ENCODE measurements around the gene RNF31. TPM values are rescaled to one million over a fixed set of nuclear protein-coding genes. Genes with fewer than 3 reads are reported as not detected.

RNF31 gene
- total and polyA plus RNA-seq, 2 donors (not counting 3 experiments of a cell fraction or from before 2014, with no cell fraction given), result 32.3 to 69.7 TPM

DNA sequence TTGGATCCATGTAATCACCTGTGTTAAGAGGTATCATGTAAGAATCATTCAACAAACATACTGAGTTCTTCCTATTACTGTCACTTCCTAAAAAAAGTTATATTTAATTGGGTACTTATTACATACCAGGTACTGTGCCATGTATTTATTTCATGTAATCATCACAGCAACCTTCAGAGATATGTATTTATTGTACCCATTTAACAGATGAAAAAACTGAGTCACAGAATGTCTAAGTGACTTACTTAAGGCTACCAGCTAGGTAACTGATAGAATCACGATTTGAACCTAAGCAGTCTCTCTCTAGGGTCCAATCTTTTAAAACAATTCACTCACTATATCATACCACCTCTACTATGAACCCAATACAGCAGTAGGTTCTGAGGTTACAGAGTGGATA is 2.8 kb upstream of the RNF31 start:
- TF ChIP-seq POLR2AphosphoS5 (IDR thresholded peaks at IDR 0.05; ENCODE audit: insufficient read depth, low read depth, low read length), result no peak
- TF ChIP-seq, protein P1, sequence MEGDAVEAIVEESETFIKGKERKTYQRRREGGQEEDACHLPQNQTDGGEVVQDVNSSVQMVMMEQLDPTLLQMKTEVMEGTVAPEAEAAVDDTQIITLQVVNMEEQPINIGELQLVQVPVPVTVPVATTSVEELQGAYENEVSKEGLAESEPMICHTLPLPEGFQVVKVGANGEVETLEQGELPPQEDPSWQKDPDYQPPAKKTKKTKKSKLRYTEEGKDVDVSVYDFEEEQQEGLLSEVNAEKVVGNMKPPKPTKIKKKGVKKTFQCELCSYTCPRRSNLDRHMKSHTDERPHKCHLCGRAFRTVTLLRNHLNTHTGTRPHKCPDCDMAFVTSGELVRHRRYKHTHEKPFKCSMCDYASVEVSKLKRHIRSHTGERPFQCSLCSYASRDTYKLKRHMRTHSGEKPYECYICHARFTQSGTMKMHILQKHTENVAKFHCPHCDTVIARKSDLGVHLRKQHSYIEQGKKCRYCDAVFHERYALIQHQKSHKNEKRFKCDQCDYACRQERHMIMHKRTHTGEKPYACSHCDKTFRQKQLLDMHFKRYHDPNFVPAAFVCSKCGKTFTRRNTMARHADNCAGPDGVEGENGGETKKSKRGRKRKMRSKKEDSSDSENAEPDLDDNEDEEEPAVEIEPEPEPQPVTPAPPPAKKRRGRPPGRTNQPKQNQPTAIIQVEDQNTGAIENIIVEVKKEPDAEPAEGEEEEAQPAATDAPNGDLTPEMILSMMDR (IDR thresholded peaks at IDR 0.05; ENCODE audit: extremely low read depth in 1 of 2, insufficient read depth in 1 of 2, low read depth in 1 of 2, low read length in 2 of 2), result no peak
- no peak for TF ChIP-seq MYC (IDR thresholded peaks at IDR 0.05; ENCODE audit: low read depth, low read length)
- TF ChIP-seq JUN (IDR thresholded peaks at IDR 0.05; ENCODE audit: borderline replicate concordance, insufficient read depth, insufficient read length, low read depth), result no peak
- no peak for TF ChIP-seq FOS (IDR thresholded peaks at IDR 0.05; ENCODE audit: borderline replicate concordance, insufficient read depth, low read length)
- TF ChIP-seq POLR2A (IDR thresholded peaks at IDR 0.05; ENCODE audit: low read depth, low read length), result no peak
- TF ChIP-seq, protein P2, sequence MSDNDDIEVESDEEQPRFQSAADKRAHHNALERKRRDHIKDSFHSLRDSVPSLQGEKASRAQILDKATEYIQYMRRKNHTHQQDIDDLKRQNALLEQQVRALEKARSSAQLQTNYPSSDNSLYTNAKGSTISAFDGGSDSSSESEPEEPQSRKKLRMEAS (IDR thresholded peaks at IDR 0.05; ENCODE audit: insufficient read depth, insufficient read length), result no peak
- TF ChIP-seq GATA2 (IDR thresholded peaks at IDR 0.05; ENCODE audit: insufficient read depth, insufficient read length, low read depth, low read length), result no peak
- TF ChIP-seq EZH2 (IDR thresholded peaks at IDR 0.05; ENCODE audit: borderline replicate concordance, low read depth, low read length, severe bottlenecking), result no peak
- CTCF ChIA-PET, result interaction anchor here (1.6 kb wide), 1 partner anchor 16 kb away, joined by 9 read pairs; the partner anchor contains the start of gene IRF9
- Histone ChIP-seq H3K4me2 (ENCODE audit: insufficient read depth, low read length) (no peak overlapping the region), H3K27ac (ENCODE audit: insufficient read depth, low read depth, low read length) (no peak overlapping the region), H3K27me3 (ENCODE audit: control insufficient read depth in 2 of 2, insufficient read depth in 2 of 2, low read length in 2 of 2) (no peaks in the 10 kb centered on the region), H3K4me3 (replicated peaks in 1 of 3; ENCODE audit: insufficient read depth in 1 of 3, low read depth in 1 of 3, low read length in 3 of 3) (no peak overlapping the region), H3K9me1 (replicated peaks; ENCODE audit: control insufficient read depth, extremely low read depth, insufficient read depth, low read length) (no peaks in the 10 kb centered on the region), H3K79me2 (ENCODE audit: control insufficient read depth, insufficient read depth, low read length) (peaks cover 32% of the 10 kb centered on the region), H2AFZ (ENCODE audit: low read depth, low read length) (no peak overlapping the region), H3K9me3 (replicated peaks; ENCODE audit: control insufficient read depth, insufficient read depth, low read length) (no peaks in the 10 kb centered on the region), H3K9ac (replicated peaks; ENCODE audit: extremely low read depth, insufficient read depth, low read length) (no peak overlapping the region), H3K36me3 (ENCODE audit: control insufficient read depth in 2 of 2, extremely low read depth in 1 of 2, insufficient read depth in 2 of 2, low read length in 2 of 2) (peaks cover 0 to 7% of the 10 kb centered on the region in 2 experiments), H4K20me1 (replicated peaks; ENCODE audit: control insufficient read depth, extremely low read depth, insufficient read depth, low read length) (no peaks in the 10 kb centered on the region), H3K4me1 (ENCODE audit: control insufficient read depth, extremely low read depth, insufficient read depth, low read length) (peaks cover 23% of the 10 kb centered on the region)
- POLR2A ChIA-PET, result no interaction called here
- no peak for FAIRE-seq
- intact Hi-C loops (cut with micrococcal nuclease) (no loop called here), dilution Hi-C loops (cut with MboI; ENCODE audit: extremely low pct_ligation_motif_present, low sequenced_read_pairs) (no loop called here)
- no TSS peak for BruUV-seq (replicated peaks)
- no peak for DNase-seq (ENCODE audit: low read depth, low spot score)
